Endothelial cell of umbilical vein (primary cell): Measurements from ENCODE around the gene ARRDC1. TPM values are rescaled to one million over a fixed set of nuclear protein-coding genes. Genes with fewer than 3 reads are reported as not detected.

Experiments used
- BruUV-seq: library from RNA; stranded (reverse); fragments of 400-500 nt; replicated peaks from 2 replicates; lab custom pipeline; 2021; lab: Mats Ljungman, UMichigan
- CTCF ChIA-PET: fragments of 300-600, 350-600 bp; sonication (Branson Sonifier 250); formaldehyde crosslinking; loops from one replicate; lab custom pipeline; 2021; ENCODE audit warnings: antibody characterized with exemption, inconsistent platforms; lab: Charles Lee
- POLR2A ChIA-PET: fragments of 300-600, 350-600 bp; sonication (Branson Sonifier 250); formaldehyde crosslinking; loops from one replicate; lab custom pipeline; 2021; ENCODE audit warnings: antibody characterized with exemption, inconsistent platforms; lab: Charles Lee
- DNase-seq: peaks from one replicate; pipeline ENCODE4 v3.0.0-alpha.2; 2011; ENCODE audit warnings: low read depth, low spot score
- FAIRE-seq: peaks from 2 replicates; lab custom pipeline; 2011; peaks lifted over from hg19 to GRCh38; lab: Jason Lieb, UNC
- H2AFZ ChIP-seq: 2 replicates; pipeline ENCODE4 v1.6.0; 2012; ENCODE audit warnings: low read depth, low read length, control low read depth, inconsistent platforms
- H3K27ac ChIP-seq: 2 replicates; pipeline ENCODE4 v1.5.1; 2011; ENCODE audit warnings: low read depth, mild to moderate bottlenecking, control low read depth, low read length, moderate library complexity; ENCODE audit not compliant: insufficient read depth
- H3K27me3 ChIP-seq, 2 experiments: 2 replicates each; pipeline versions ENCODE4 v1.6.0 to v1.6.1; 2011; ENCODE audit warnings: low read length in 2 of 2, mixed read lengths in 1 of 2; ENCODE audit not compliant: control insufficient read depth in 2 of 2, insufficient read depth in 2 of 2
- H3K36me3 ChIP-seq, 2 experiments: 2 replicates in 1 of 2; 3 replicates in 1 of 2; pipeline ENCODE4 v1.5.1; 2011; ENCODE audit warnings: low read length in 2 of 2, mild to moderate bottlenecking in 1 of 2, moderate library complexity in 1 of 2; ENCODE audit not compliant: control insufficient read depth in 2 of 2, insufficient read depth in 2 of 2; ENCODE audit errors: extremely low read depth in 1 of 2
- H3K4me1 ChIP-seq: 3 replicates; pipeline ENCODE4 v1.5.1; 2011; ENCODE audit warnings: mild to moderate bottlenecking, low read length; ENCODE audit not compliant: control insufficient read depth, insufficient read depth; ENCODE audit errors: extremely low read depth
- H3K4me2 ChIP-seq: 2 replicates; pipeline ENCODE4 v1.6.1; 2011; ENCODE audit warnings: low read length, control low read depth, mixed read lengths; ENCODE audit not compliant: insufficient read depth
- H3K4me3 ChIP-seq, 3 experiments: fragments of 200-600 bp in 1 of 3; sonication (generic), shearing (Covaris generic) in 1 of 3; replicated peaks in 1 of 3; 2 replicates each; pipeline ENCODE4 v1.5.1; 2011 to 2016; ENCODE audit warnings: control low read depth in 3 of 3, low read length in 3 of 3, mild to moderate bottlenecking in 2 of 3, inconsistent platforms in 1 of 3, low read depth in 1 of 3, moderate library complexity in 1 of 3; ENCODE audit not compliant: insufficient read depth in 1 of 3
- H3K79me2 ChIP-seq: 2 replicates; pipeline ENCODE4 v1.6.0; 2012; ENCODE audit warnings: low read length, inconsistent platforms; ENCODE audit not compliant: control insufficient read depth, insufficient read depth
- H3K9ac ChIP-seq: replicated peaks from 2 replicates; pipeline ENCODE3; 2011; ENCODE audit warnings: low read length, control low read depth; ENCODE audit not compliant: insufficient read depth; ENCODE audit errors: extremely low read depth
- H3K9me1 ChIP-seq: replicated peaks from 3 replicates; pipeline ENCODE4 v1.6.0; 2011; ENCODE audit warnings: mild to moderate bottlenecking, low read length; ENCODE audit not compliant: control insufficient read depth, insufficient read depth; ENCODE audit errors: extremely low read depth
- H3K9me3 ChIP-seq: replicated peaks from 2 replicates; pipeline ENCODE4 v1.5.1; 2012; ENCODE audit warnings: low read length, inconsistent platforms; ENCODE audit not compliant: control insufficient read depth, insufficient read depth
- H4K20me1 ChIP-seq: replicated peaks from 2 replicates; pipeline ENCODE3; 2011; ENCODE audit warnings: mild to moderate bottlenecking, low read length; ENCODE audit not compliant: control insufficient read depth, insufficient read depth; ENCODE audit errors: extremely low read depth
- EZH2 ChIP-seq: IDR thresholded peaks from 2 replicates; pipeline ENCODE4 v1.6.1; 2012; ENCODE audit warnings: borderline replicate concordance, low read depth, mild to moderate bottlenecking, moderate library complexity, low read length, inconsistent platforms; ENCODE audit not compliant: severe bottlenecking
- FOS ChIP-seq: IDR thresholded peaks from 2 replicates; pipeline ENCODE4 v1.6.1; 2011; ENCODE audit warnings: mild to moderate bottlenecking, low read length, moderate library complexity, borderline replicate concordance; ENCODE audit not compliant: insufficient read depth
- GATA2 ChIP-seq: IDR thresholded peaks from 2 replicates; pipeline ENCODE4 v1.7.0; 2011; ENCODE audit warnings: low read depth, mild to moderate bottlenecking, moderate library complexity, mixed read lengths, low read length; ENCODE audit not compliant: insufficient read length, insufficient read depth
- JUN ChIP-seq: IDR thresholded peaks from 2 replicates; pipeline ENCODE4 v1.6.1; 2011; ENCODE audit warnings: borderline replicate concordance, low read depth; ENCODE audit not compliant: insufficient read length, insufficient read depth
- MYC ChIP-seq: IDR thresholded peaks from one replicate; pipeline ENCODE4 v1.6.1; 2011; ENCODE audit warnings: mild to moderate bottlenecking, low read depth, low read length
- POLR2A ChIP-seq: IDR thresholded peaks from 2 replicates; pipeline ENCODE4 v1.6.1; 2012; ENCODE audit warnings: low read depth, mild to moderate bottlenecking, control low read depth, low read length
- POLR2AphosphoS5 ChIP-seq: IDR thresholded peaks from 2 replicates; pipeline ENCODE4 v1.6.1; 2012; ENCODE audit warnings: low read depth, mild to moderate bottlenecking, control low read depth, low read length, moderate library complexity; ENCODE audit not compliant: insufficient read depth
- dilution Hi-C: fragments of 300-500 bp; cut with MboI; formaldehyde crosslinking; loops from one replicate; pipeline ENCODE4 v1.15.0; 2019; ENCODE audit warnings: low sequenced_read_pairs; ENCODE audit not compliant: extremely low pct_ligation_motif_present
- intact Hi-C: fragments of 100-400 bp; cut with micrococcal nuclease; formaldehyde crosslinking; loops from one replicate; pipeline ENCODE4 v1.10.0; 2022
- polyA plus RNA-seq, 4 experiments: library from polyadenylated mRNA; depleted of rRNA in 3 of 4; stranded (reverse) in 3 of 4; unstranded in 1 of 4; fragments of >200 nt; gene quantifications; 2 replicates each; pipeline versions ENCODE4 v1.2.1 to v1.2.3, GENCODE V29; 2011 to 2012; ENCODE audit warnings: missing spikeins in 1 of 4
- total RNA-seq: library from RNA; stranded (reverse); gene quantifications from 2 replicates; pipeline ENCODE4 v1.2.3, GENCODE V29; 2021
- TF ChIP-seq, protein P1 (sequence below): IDR thresholded peaks from 2 replicates; pipeline ENCODE4 v1.6.1; 2011; ENCODE audit not compliant: insufficient read depth, insufficient read length

ARRDC1 gene
- total and polyA plus RNA-seq, 2 donors (not counting 3 experiments of a cell fraction or from before 2014, with no cell fraction given), result 22.5 to 51.0 TPM

DNA sequence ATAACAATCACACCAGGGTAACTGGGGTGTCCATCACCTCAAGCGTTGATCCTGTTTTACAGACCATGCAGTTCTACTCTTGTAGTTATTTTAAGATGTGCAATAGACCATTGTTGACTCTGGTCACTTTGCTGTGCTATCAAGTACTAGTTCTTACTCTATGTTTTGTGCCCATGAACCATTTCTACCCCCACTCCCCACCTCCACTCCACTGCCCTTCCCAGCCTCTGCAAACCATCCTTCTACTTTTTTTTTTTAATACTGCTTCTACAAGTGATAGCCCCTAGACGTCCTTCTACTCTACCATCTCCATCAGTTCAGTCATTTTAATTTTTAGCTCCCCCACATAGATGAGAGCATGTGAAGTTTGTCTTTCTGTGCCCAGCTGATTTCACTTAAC, 52.1 kb downstream of the ARRDC1 start:
- ChIA-PET CTCF (no interaction called here), POLR2A (no interaction called here)
- dilution Hi-C loops, result no loop called here
- no peak for TF ChIP-seq FOS
- TF ChIP-seq EZH2, result no peak
- no peak for TF ChIP-seq GATA2
- no peak for TF ChIP-seq JUN
- Histone ChIP-seq H3K79me2 (peaks cover 63% of the 10 kb centered on the region), H3K9me1 (no peaks in the 10 kb centered on the region), H4K20me1 (no peaks in the 10 kb centered on the region), H3K4me1 (no peaks in the 10 kb centered on the region), H3K36me3 (no peaks in the 10 kb centered on the region), H3K9ac (no peak overlapping the region), H3K4me3 (no peak overlapping the region), H2AFZ (no peak overlapping the region), H3K9me3 (no peaks in the 10 kb centered on the region), H3K4me2 (no peak overlapping the region), H3K27ac (no peak overlapping the region), H3K27me3 (no peaks in the 10 kb centered on the region)
- no TSS peak for BruUV-seq
- FAIRE-seq, result no peak
- no peak for DNase-seq
- intact Hi-C loops, result no loop called here

DNA sequence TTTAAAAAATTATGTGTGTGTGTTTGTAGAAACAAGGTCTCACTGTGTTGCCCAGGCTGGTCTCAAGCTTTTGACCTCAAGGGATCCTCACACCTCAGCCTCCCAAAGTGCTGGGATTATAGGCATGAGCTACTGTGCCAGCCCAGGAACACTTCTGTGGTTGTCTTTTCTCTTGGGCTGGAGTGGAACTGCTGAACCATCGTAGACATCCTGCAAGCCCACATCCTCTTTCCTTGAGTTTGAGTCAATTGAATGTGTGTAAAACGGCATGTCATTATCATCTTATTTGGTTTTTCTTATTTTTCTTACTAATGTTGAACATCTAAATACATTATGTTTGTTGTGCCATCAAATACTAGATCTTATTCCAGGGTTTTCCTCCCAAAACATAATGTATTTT, 53.3 kb downstream of the ARRDC1 start:
- Histone ChIP-seq H3K9ac (no peak overlapping the region), H2AFZ (no peak overlapping the region), H4K20me1 (no peaks in the 10 kb centered on the region), H3K27ac (no peak overlapping the region), H3K27me3 (no peaks in the 10 kb centered on the region), H3K36me3 (no peaks in the 10 kb centered on the region), H3K79me2 (peaks cover 64% of the 10 kb centered on the region), H3K9me3 (no peaks in the 10 kb centered on the region), H3K4me1 (no peaks in the 10 kb centered on the region), H3K4me2 (no peak overlapping the region), H3K4me3 (no peak overlapping the region), H3K9me1 (no peaks in the 10 kb centered on the region)
- TF ChIP-seq, protein P1, sequence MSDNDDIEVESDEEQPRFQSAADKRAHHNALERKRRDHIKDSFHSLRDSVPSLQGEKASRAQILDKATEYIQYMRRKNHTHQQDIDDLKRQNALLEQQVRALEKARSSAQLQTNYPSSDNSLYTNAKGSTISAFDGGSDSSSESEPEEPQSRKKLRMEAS, result no peak
- no peak for TF ChIP-seq EZH2
- no peak for TF ChIP-seq MYC
- no peak for TF ChIP-seq GATA2
- TF ChIP-seq POLR2AphosphoS5, result no peak
- no peak for TF ChIP-seq POLR2A
- TF ChIP-seq JUN, result no peak
- intact Hi-C loops, result no loop called here
- ChIA-PET CTCF (interaction anchor here (2.6 kb wide), 1 partner anchor 14 kb away, joined by 12 read pairs; no protein-coding TSS in a partner anchor), POLR2A (no interaction called here)
- DNase-seq, result no peak
- no peak for FAIRE-seq
- dilution Hi-C loops, result no loop called here
- no TSS peak for BruUV-seq
